22Rv1 (cell line): ENCODE measurements around the gene AP3S1.

Source experiments
- CTCF ChIP-seq: fragments of 450-650 bp; IDR thresholded peaks from 2 replicates; pipeline ENCODE4 v1.5.1; 2017; ENCODE audit warnings: mild to moderate bottlenecking
- ZFX ChIP-seq: fragments of 450-650 bp; IDR thresholded peaks from 2 replicates; pipeline ENCODE4 v1.6.1; 2017; ENCODE audit warnings: antibody characterized with exemption, borderline replicate concordance

- no peak for TF ChIP-seq CTCF
- TF ChIP-seq ZFX = no peak
Measured at GRCh38 chr5:115806986-115807653, 34.6 kb upstream of the AP3S1 start.
